Measurements from ENCODE around the gene LCE2A.

Gene LCE2A

GRCh38 chr1:152745289-152745704, 47.2 kb downstream of the LCE2A start:
- Histone ChIP-seq H3K4me1 (ENCODE audit: control insufficient read depth, insufficient read depth, low read depth, low read length) (no peaks in the 10 kb centered on the region), H2AFZ (ENCODE audit: low read depth, low read length) (no peak overlapping the region), H3K4me2 (ENCODE audit: low read length, poor library complexity, severe bottlenecking) (no peak overlapping the region), H3K4me3 (ENCODE audit: insufficient read depth in 1 of 2, low read depth in 1 of 2, low read length in 2 of 2) (no peak overlapping the region), H3K14ac (ENCODE audit: low read length in 2 of 2) (no peak overlapping the region), H3K9ac (ENCODE audit: low read length) (no peak overlapping the region), H2BK12ac (ENCODE audit: low read length in 2 of 2) (no peak overlapping the region), H3K23ac (ENCODE audit: low read length in 2 of 2) (no peak overlapping the region), H3K4ac (ENCODE audit: low read depth in 1 of 2, low read length in 2 of 2) (no peak overlapping the region), H4K8ac (ENCODE audit: low read length) (no peak overlapping the region), H2BK15ac (ENCODE audit: low read depth, poor library complexity, severe bottlenecking) (no peak overlapping the region), H2BK120ac (ENCODE audit: low read depth, low read length) (no peak overlapping the region), H3K79me1 (replicated peaks; ENCODE audit: low read length, poor library complexity, severe bottlenecking) (no peaks in the 10 kb centered on the region), H3K18ac (ENCODE audit: low read depth in 1 of 2, low read length in 2 of 2) (no peak overlapping the region), H3K27ac (ENCODE audit: low read length, poor library complexity, severe bottlenecking) (no peak overlapping the region), H2AK5ac (ENCODE audit: low read length, severe bottlenecking) (no peak overlapping the region), H4K91ac (ENCODE audit: low read length) (no peak overlapping the region), H3K27me3 (ENCODE audit: control insufficient read depth in 1 of 2, insufficient read depth in 1 of 2, low read length in 2 of 2) (no peaks in the 10 kb centered on the region), H2BK5ac (ENCODE audit: low read depth, low read length, poor library complexity, severe bottlenecking) (no peak overlapping the region), H3K9me3 (ENCODE audit: control insufficient read depth, low read length) (no peaks in the 10 kb centered on the region), H3K36me3 (ENCODE audit: control insufficient read depth in 1 of 2, insufficient read depth in 2 of 2, low read depth in 1 of 2, low read length in 2 of 2) (no peaks in the 10 kb centered on the region)
- DNase-seq = no peak
- WGBS = 93% methylated on average over 3 of the region's 4 CpGs

- Histone ChIP-seq H4K91ac (ENCODE audit: low read length) (no peak overlapping the region), H2AFZ (ENCODE audit: low read depth, low read length) (no peak overlapping the region), H2BK12ac (ENCODE audit: low read length in 2 of 2) (no peak overlapping the region), H2AK5ac (ENCODE audit: low read length, severe bottlenecking) (no peak overlapping the region), H3K27me3 (ENCODE audit: control insufficient read depth in 1 of 2, insufficient read depth in 1 of 2, low read length in 2 of 2) (no peaks in the 10 kb centered on the region), H3K18ac (ENCODE audit: low read depth in 1 of 2, low read length in 2 of 2) (no peak overlapping the region), H2BK120ac (ENCODE audit: low read depth, low read length) (no peak overlapping the region), H3K27ac (ENCODE audit: low read length, poor library complexity, severe bottlenecking) (no peak overlapping the region), H3K23ac (ENCODE audit: low read length in 2 of 2) (no peak overlapping the region), H3K14ac (ENCODE audit: low read length in 2 of 2) (no peak overlapping the region), H3K79me1 (replicated peaks; ENCODE audit: low read length, poor library complexity, severe bottlenecking) (no peaks in the 10 kb centered on the region), H3K36me3 (ENCODE audit: control insufficient read depth in 1 of 2, insufficient read depth in 2 of 2, low read depth in 1 of 2, low read length in 2 of 2) (no peaks in the 10 kb centered on the region), H3K4me3 (ENCODE audit: insufficient read depth in 1 of 2, low read depth in 1 of 2, low read length in 2 of 2) (no peak overlapping the region), H3K9ac (ENCODE audit: low read length) (no peak overlapping the region), H3K4me2 (ENCODE audit: low read length, poor library complexity, severe bottlenecking) (no peak overlapping the region), H2BK5ac (ENCODE audit: low read depth, low read length, poor library complexity, severe bottlenecking) (no peak overlapping the region), H3K4me1 (ENCODE audit: control insufficient read depth, insufficient read depth, low read depth, low read length) (no peaks in the 10 kb centered on the region), H2BK15ac (ENCODE audit: low read depth, poor library complexity, severe bottlenecking) (no peak overlapping the region), H4K8ac (ENCODE audit: low read length) (no peak overlapping the region), H3K4ac (ENCODE audit: low read depth in 1 of 2, low read length in 2 of 2) (no peak overlapping the region), H3K9me3 (ENCODE audit: control insufficient read depth, low read length) (no peaks in the 10 kb centered on the region)
- DNase-seq = no peak
- 69% methylated on average over 6 of the region's 6 CpGs for WGBS
Observed at GRCh38 chr1:152745765-152746444, 47.8 kb downstream of the LCE2A start.

GRCh38 chr1:152747831-152748230, 49.7 kb downstream of the LCE2A start:
- Histone ChIP-seq H3K4me2 (ENCODE audit: low read length, poor library complexity, severe bottlenecking) (no peak overlapping the region), H3K4ac (ENCODE audit: low read depth in 1 of 2, low read length in 2 of 2) (no peak overlapping the region), H2BK120ac (ENCODE audit: low read depth, low read length) (no peak overlapping the region), H3K36me3 (ENCODE audit: control insufficient read depth in 1 of 2, insufficient read depth in 2 of 2, low read depth in 1 of 2, low read length in 2 of 2) (no peaks in the 10 kb centered on the region), H2BK12ac (ENCODE audit: low read length in 2 of 2) (no peak overlapping the region), H3K4me1 (ENCODE audit: control insufficient read depth, insufficient read depth, low read depth, low read length) (no peaks in the 10 kb centered on the region), H3K79me1 (replicated peaks; ENCODE audit: low read length, poor library complexity, severe bottlenecking) (no peaks in the 10 kb centered on the region), H2BK15ac (ENCODE audit: low read depth, poor library complexity, severe bottlenecking) (no peak overlapping the region), H3K27me3 (ENCODE audit: control insufficient read depth in 1 of 2, insufficient read depth in 1 of 2, low read length in 2 of 2) (no peaks in the 10 kb centered on the region), H3K23ac (ENCODE audit: low read length in 2 of 2) (no peak overlapping the region), H3K9ac (ENCODE audit: low read length) (no peak overlapping the region), H3K4me3 (ENCODE audit: insufficient read depth in 1 of 2, low read depth in 1 of 2, low read length in 2 of 2) (no peak overlapping the region), H3K27ac (ENCODE audit: low read length, poor library complexity, severe bottlenecking) (no peak overlapping the region), H3K18ac (ENCODE audit: low read depth in 1 of 2, low read length in 2 of 2) (no peak overlapping the region), H2AK5ac (ENCODE audit: low read length, severe bottlenecking) (no peak overlapping the region), H3K9me3 (ENCODE audit: control insufficient read depth, low read length) (no peaks in the 10 kb centered on the region), H2BK5ac (ENCODE audit: low read depth, low read length, poor library complexity, severe bottlenecking) (no peak overlapping the region), H4K8ac (ENCODE audit: low read length) (no peak overlapping the region), H2AFZ (ENCODE audit: low read depth, low read length) (no peak overlapping the region), H3K14ac (ENCODE audit: low read length in 2 of 2) (no peak overlapping the region), H4K91ac (ENCODE audit: low read length) (no peak overlapping the region)
- DNase-seq = no peak
- WGBS = no CpG with 5 or more reads among the region's 1 CpG
